ENCODE data around the gene ARSB.
"Not testable (repeated sequence)": the region's sequence is repeated elsewhere in the genome, so short reads cannot be mapped to it uniquely, and the experiment has no call there.

The ARSB gene

GRCh38 chr5:78888580-78889368 is 96.3 kb downstream of the ARSB start:
- Histone ChIP-seq H3K36me3 (peaks cover 0 to 36% (median 17%) of the 10 kb centered on the region in 11 experiments; a peak in 16 of 22 replicates), H3K9me3 (replicated peaks in 1 of 11) (peaks cover 0 to 10% (median 0%) of the 10 kb centered on the region in 11 experiments; a peak in 4 of 22 replicates), H3K4me2 (peak overlapping the region in 2 of 11 experiments; percentile 51 to 56; a peak in 6 of 22 replicates), H3K27ac (no peak overlapping the region), H3K27me3 (no peaks in the 10 kb centered on the region), H3K9ac (no peak overlapping the region), H4K20me1 (peaks cover 0 to 6% (median 0%) of the 10 kb centered on the region in 11 experiments; a peak in 4 of 22 replicates), H3K4me3 (no peak overlapping the region), H3K4me1 (peaks cover 13 to 28% (median 14%) of the 10 kb centered on the region in 10 experiments)
- no peak for TF ChIP-seq Cebpa-rat (IDR thresholded peaks at IDR 0.05)

DNA sequence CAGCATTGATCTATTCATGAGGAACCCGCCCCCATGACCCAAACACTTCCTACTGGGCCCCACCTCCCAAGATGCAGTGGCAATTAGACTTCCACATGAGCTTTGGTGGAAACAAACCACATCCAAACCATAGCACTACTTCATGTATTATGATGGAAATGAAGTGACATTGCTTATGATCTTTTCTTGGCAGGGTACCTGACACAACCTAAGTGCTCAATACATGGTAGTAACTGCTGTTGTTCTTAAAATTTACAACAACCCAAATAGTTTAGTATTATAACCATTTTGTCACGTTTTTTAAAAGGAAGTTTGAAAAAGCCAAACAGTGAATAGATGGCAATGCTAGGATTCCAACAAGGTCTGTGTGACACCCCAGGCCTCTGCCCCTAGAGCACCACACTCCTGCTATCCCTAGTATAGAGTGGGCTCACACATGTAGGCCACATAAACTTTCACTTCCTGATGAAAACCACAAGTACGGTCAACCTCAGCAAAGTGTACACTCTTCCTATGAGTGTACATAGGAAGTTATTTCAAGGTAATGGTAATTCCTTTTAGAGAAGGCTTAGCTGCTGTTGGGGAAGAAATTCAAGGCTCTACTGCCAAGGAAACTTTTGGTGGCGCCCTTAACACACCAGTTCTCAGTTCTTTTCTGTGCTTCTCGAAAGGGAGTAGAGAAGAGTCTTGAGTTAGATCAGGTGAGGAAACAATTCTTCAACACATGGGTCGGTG is 97.6 kb downstream of the ARSB start:
- TF ChIP-seq Cebpa-rat (IDR thresholded peaks at IDR 0.05), result no peak
- Histone ChIP-seq H3K36me3 (peaks cover 0 to 34% (median 16%) of the 10 kb centered on the region in 11 experiments; a peak in 15 of 22 replicates), H3K9ac (no peak overlapping the region), H3K4me1 (peaks cover 13 to 24% (median 14%) of the 10 kb centered on the region in 10 experiments), H4K20me1 (peaks cover 0 to 6% (median 0%) of the 10 kb centered on the region in 11 experiments; a peak in 4 of 22 replicates), H3K4me3 (no peak overlapping the region), H3K27ac (no peak overlapping the region), H3K9me3 (replicated peaks in 1 of 11) (peaks cover 0 to 4% (median 0%) of the 10 kb centered on the region in 11 experiments; a peak in 2 of 22 replicates), H3K27me3 (no peaks in the 10 kb centered on the region), H3K4me2 (peak overlapping the region; percentile 21 to 57 (median 38); a peak in 21 of 22 replicates)

DNA sequence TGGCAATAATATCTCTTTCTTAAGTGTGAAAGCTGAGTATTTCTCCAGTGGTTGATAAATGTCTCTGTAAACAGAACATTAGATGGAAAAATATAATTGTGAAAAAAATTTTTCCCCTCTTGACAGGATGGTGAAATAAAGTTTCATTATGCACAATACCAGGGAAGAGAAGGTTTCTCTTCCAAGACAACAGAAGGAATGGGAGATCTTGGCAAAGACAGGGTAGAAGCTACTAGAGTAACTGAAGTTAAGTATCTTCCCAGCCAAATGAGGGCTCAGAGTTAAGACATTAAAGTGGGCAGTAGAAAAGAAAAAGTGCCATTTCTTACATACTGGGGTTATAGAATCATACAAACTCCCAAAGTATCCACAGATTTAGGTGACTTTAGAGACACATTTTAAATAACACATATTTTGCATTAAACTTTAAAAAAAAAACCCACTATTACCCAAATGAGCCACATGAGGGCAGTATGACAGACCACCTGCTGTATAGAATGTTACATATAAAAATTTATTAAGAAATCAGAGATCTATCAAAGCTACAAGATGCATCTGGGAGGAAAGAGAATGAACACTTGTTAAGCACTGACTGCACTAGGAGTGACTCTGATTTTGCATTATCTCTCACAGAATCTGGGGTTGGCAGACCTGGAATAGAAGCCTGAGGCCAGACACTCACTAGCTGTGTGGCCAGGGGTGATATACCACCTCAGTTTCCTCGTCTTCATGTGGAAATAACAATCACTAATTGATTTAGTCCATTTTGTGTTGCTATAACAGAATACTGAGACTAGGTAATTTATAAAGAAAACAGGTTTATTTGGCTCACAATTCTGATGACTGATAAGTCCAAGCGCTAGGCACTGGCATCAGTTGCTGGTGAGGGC is 98.5 kb downstream of the ARSB start:
- Histone ChIP-seq H3K9me3 (replicated peaks in 1 of 11) (no peaks in the 10 kb centered on the region), H3K27me3 (no peaks in the 10 kb centered on the region), H3K4me3 (no peak overlapping the region), H4K20me1 (peaks cover 0 to 6% (median 0%) of the 10 kb centered on the region in 11 experiments; a peak in 4 of 22 replicates), H3K4me1 (peaks cover 13 to 24% (median 14%) of the 10 kb centered on the region in 10 experiments), H3K9ac (no peak overlapping the region), H3K4me2 (peak overlapping the region in 7 of 11 experiments; percentile 21 to 57 (median 34); a peak in 6 of 22 replicates), H3K27ac (no peak overlapping the region), H3K36me3 (peaks cover 0 to 39% (median 16%) of the 10 kb centered on the region in 11 experiments; a peak in 15 of 22 replicates)
- TF ChIP-seq Cebpa-rat (IDR thresholded peaks at IDR 0.05), result no peak

DNA sequence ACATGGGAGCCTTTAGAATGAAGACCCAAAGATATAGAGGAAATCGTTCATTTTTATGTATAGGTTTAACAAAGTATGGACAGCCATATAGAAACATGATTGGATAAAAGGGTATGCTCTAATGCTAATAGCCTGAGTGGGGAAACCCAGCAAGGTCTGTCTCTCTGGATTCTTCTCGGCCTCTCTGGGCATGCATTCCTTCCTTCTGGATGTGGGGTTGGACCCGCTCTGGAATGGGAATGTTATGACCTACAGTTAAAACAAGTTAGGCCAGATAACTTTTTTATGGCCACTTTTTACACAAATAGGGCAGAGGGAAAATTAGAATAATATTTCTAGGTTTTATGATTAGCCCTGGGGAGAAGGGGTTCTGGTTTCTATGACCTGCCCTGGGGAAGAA is 103.2 kb downstream of the ARSB start:
- H3K36me3 ChIP-seq, result peaks cover 0 to 35% (median 16%) of the 10 kb centered on the region in 11 experiments; a peak in 15 of 22 replicates
- no peak overlapping the region for H3K4me3 ChIP-seq
- H3K27ac ChIP-seq, result no peak overlapping the region
- no peaks in the 10 kb centered on the region for H3K9me3 ChIP-seq (replicated peaks in 1 of 11)
- no peaks in the 10 kb centered on the region for H3K27me3 ChIP-seq
- 0 out of 20 replicates have a peak, but pooled peaks cover 0 to 1% (median 0%) of the 10 kb centered on the region in 10 experiments for H3K4me1 ChIP-seq
- H4K20me1 ChIP-seq, result peaks cover 0 to 2% (median 0%) of the 10 kb centered on the region in 11 experiments; a peak in 4 of 22 replicates
- no peak overlapping the region for H3K9ac ChIP-seq
- H3K4me2 ChIP-seq, result no peak overlapping the region
- TF ChIP-seq Cebpa-rat (IDR thresholded peaks at IDR 0.05), result no peak

DNA sequence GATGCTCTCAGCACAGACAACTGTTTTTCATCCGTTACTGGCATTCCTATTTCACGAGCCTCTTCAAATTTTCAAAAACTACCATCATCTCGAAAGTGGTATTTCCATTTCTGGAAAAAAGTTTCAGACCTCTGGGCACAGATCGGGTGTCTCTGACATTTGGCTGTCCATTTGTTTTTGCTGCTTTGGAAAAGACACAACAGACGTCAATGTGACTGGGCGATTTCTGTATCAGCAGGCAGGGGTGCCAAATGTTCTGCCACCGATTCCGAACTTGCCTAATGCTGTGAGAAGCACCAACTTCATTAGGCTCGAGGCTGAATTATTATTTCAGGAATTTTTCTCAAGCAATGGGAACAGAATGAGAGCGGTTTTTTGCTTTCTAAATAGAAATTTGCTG is 105.6 kb downstream of the ARSB start:
- Histone ChIP-seq H3K27ac (no peak overlapping the region), H3K36me3 (peaks cover 0 to 21% (median 6%) of the 10 kb centered on the region in 11 experiments; a peak in 9 of 22 replicates), H3K4me3 (no peak overlapping the region), H3K9ac (no peak overlapping the region), H3K9me3 (replicated peaks in 1 of 11) (no peaks in the 10 kb centered on the region), H3K27me3 (no peaks in the 10 kb centered on the region), H3K4me2 (no peak overlapping the region), H3K4me1 (no peaks in the 10 kb centered on the region), H4K20me1 (no peaks in the 10 kb centered on the region; a peak in 1 of 22 replicates)
- TF ChIP-seq Cebpa-rat (IDR thresholded peaks at IDR 0.05), result no peak

GRCh38 chr5:78866076-78866475 is 119.0 kb downstream of the ARSB start:
- not testable (repeated sequence) for H3K4me3 ChIP-seq, H3K4me2 ChIP-seq, H3K27ac ChIP-seq, H4K20me1 ChIP-seq, H3K27me3 ChIP-seq, H3K9ac ChIP-seq, H3K4me1 ChIP-seq
- H3K36me3 ChIP-seq, result peaks cover 0 to 23% (median 0%) of the 10 kb centered on the region in 11 experiments; a peak in 7 of 22 replicates
- peaks cover 37 to 47% (median 45%) of the 10 kb centered on the region in 11 experiments; a peak in 21 of 22 replicates for H3K9me3 ChIP-seq (replicated peaks in 1 of 11)

- no peak overlapping the region for H3K27ac ChIP-seq
- no peak overlapping the region for H3K4me3 ChIP-seq
- H3K4me1 ChIP-seq, result no peaks in the 10 kb centered on the region
- H3K4me2 ChIP-seq, result no peak overlapping the region
- no peak for TF ChIP-seq Cebpa-rat (IDR thresholded peaks at IDR 0.05)
- no peak overlapping the region for H3K9ac ChIP-seq
- peaks cover 35 to 48% (median 42%) of the 10 kb centered on the region in 11 experiments for H3K9me3 ChIP-seq (replicated peaks in 1 of 11)
- no peaks in the 10 kb centered on the region for H3K27me3 ChIP-seq
- no peaks in the 10 kb centered on the region for H4K20me1 ChIP-seq
- peaks cover 13 to 36% (median 20%) of the 10 kb centered on the region in 11 experiments; a peak in 20 of 22 replicates for H3K36me3 ChIP-seq
These were observed 126.7 kb downstream of the ARSB start for GRCh38 chr5:78858364-78858763.

DNA sequence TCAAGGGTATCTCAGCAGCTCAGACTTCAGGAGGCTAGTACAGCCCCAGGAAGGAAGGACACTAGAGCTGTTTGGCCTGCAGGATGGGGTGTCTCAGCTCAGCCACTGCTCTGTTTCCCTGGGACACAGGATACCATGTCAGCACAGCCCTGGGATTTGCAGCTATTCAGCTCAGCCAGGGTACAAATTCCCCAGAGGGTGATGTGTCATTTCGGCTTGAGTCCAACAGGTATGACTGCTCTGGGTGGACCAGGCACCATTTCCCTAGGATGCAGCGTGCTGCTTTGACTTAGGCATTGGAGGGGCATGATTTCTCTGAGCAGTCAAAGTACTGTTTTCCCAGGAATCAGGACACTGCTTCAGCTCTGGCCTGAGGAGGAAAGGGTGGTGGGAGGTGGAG is 130.1 kb downstream of the ARSB start:
- Histone ChIP-seq H3K4me1 (no peaks in the 10 kb centered on the region), H3K27me3 (no peaks in the 10 kb centered on the region), H3K36me3 (peaks cover 13 to 36% (median 20%) of the 10 kb centered on the region in 11 experiments; a peak in 20 of 22 replicates), H3K9ac (no peak overlapping the region), H3K4me3 (peak overlapping the region in 2 of 10 experiments; percentile 10 to 38; a peak in 1 of 20 replicates), H3K9me3 (replicated peaks in 1 of 11) (peaks cover 29 to 40% (median 34%) of the 10 kb centered on the region in 11 experiments), H3K4me2 (no peak overlapping the region), H4K20me1 (no peaks in the 10 kb centered on the region), H3K27ac (no peak overlapping the region)
- no peak for TF ChIP-seq Cebpa-rat (IDR thresholded peaks at IDR 0.05)

DNA sequence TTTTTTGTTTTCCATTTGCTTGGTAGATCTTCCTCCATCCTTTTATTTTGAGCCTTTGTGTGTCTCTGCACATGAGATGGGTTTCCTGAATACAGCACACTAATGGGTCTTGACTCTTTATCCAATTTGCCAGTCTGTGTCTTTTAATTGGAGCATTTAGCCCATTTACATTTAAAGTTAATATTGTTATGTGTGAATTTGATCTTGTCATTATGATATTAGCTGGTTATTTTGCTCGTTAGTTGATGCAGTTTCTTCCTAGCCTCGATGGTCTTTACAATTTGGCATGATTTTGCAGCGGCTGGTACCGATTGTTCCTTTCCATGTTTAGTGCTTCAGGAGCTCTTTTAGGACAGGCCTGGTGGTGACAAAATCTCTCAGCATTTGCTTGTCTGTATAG is 133.2 kb downstream of the ARSB start:
- Histone ChIP-seq H3K9me3 (replicated peaks in 1 of 11) (peaks cover 29 to 39% (median 34%) of the 10 kb centered on the region in 11 experiments), H3K36me3 (peaks cover 13 to 30% (median 20%) of the 10 kb centered on the region in 11 experiments; a peak in 20 of 22 replicates)
- not testable (repeated sequence) for H3K4me3 ChIP-seq, H4K20me1 ChIP-seq, H3K4me2 ChIP-seq, H3K27ac ChIP-seq, H3K9ac ChIP-seq, H3K27me3 ChIP-seq, H3K4me1 ChIP-seq
